K562 (cell line): Measurements from ENCODE around the gene RYR3. TPM values are rescaled to one million over a fixed set of nuclear protein-coding genes. Genes with fewer than 3 reads are reported as not detected.

ENCODE experiments used
- polyA plus RNA-seq, 8 experiments: library from polyadenylated mRNA; depleted of rRNA in 4 of 8; stranded (reverse) in 5 of 8; unstranded in 3 of 8; fragments of >200 nt; fragmentation: Nextera tagmentation in 2 of 8; fragmentation: Illumina TruSeq in 1 of 8; extraction: Ambion mirVana in 2 of 8; extraction: Trizol in 1 of 8; gene quantifications; 2 replicates each; pipeline versions ENCODE4 v1.2.1 to v1.2.3, GENCODE V29; 2011 to 2014; ENCODE audit warnings: inconsistent platforms in 1 of 8, missing spikeins in 1 of 8
- small RNA-seq: library from RNA; depleted of rRNA; stranded (forward); fragments of <200 nt; gene quantifications from one replicate; pipeline ENCODE3, GENCODE V24; 2014
- total RNA-seq, 7 experiments: library from RNA; depleted of rRNA in 6 of 7; stranded (reverse); fragments of >200 nt in 6 of 7; fragmentation: Illumina TruSeq in 2 of 7; extraction: Trizol in 2 of 7; gene quantifications; 2 replicates each; pipeline versions ENCODE4 v1.2.1 to v1.2.3, GENCODE V29; 2011 to 2021; ENCODE audit warnings: low replicate concordance in 1 of 7

RYR3 gene
- total and polyA plus RNA-seq, 9 of the 15 experiments (the other 6 are each of a cell fraction or from before 2014, with no cell fraction given): 0.04 TPM; not detected in 8

Small RNAs within 50 kb of the gene (small RNA-seq; reads per million reads assigned to genes)
- not detected for gene RF00019

Other genes with a start within 250 kb of the RYR3 start
- gene FMN1, start 116.3 kb upstream of the RYR3 start, total RNA-seq (2014; rRNA removed): not detected in 2 replicates
- gene FMN1, start 116.3 kb upstream of the RYR3 start, total RNA-seq (2014; rRNA removed; fragmentation: Illumina TruSeq; extraction: Trizol): not detected in 2 replicates
- gene FMN1, start 116.3 kb upstream of the RYR3 start, total RNA-seq (2015; rRNA removed; fragmentation: Illumina TruSeq; extraction: Trizol): 0.04 TPM in 1 of 2 replicates, not detected in the other
- 0.07 TPM in 2 replicates for gene FMN1, start 116.3 kb upstream of the RYR3 start, total RNA-seq (2021)
- not detected in 2 replicates for gene FMN1, start 116.3 kb upstream of the RYR3 start, polyA plus RNA-seq (2011; rRNA removed)
- not detected in 2 replicates for gene FMN1, start 116.3 kb upstream of the RYR3 start, polyA plus RNA-seq (2014; fragmentation: Illumina TruSeq; extraction: Trizol)
- not detected for gene FMN1, start 116.3 kb upstream of the RYR3 start, polyA plus RNA-seq (2014; fragmentation: Nextera tagmentation; extraction: Ambion mirVana)
- gene FMN1, start 116.3 kb upstream of the RYR3 start, polyA plus RNA-seq (2014; rRNA removed): 0.03 TPM in 1 of 2 replicates, not detected in the other